A549 (cell line): Measurements from ENCODE around the gene UBE2G2. TPM values are rescaled to one million over a fixed set of nuclear protein-coding genes. Genes with fewer than 3 reads are reported as not detected.

ENCODE experiments used
- ATAC-seq, 2 experiments: fragments of 200-7000 bp in 1 of 2; fragments of >200 bp in 1 of 2; cut with Nextera tagmentation in 1 of 2; cut with Tn5 transposase in 1 of 2; 3 replicates each; pipeline versions ENCODE4 v1.8.0 to v1.9.1; 2018 to 2020; ENCODE audit warnings: mild to moderate bottlenecking in 1 of 2, moderate library complexity in 1 of 2
- CTCF ChIA-PET: fragments of 300-600 bp; sonication (Branson Sonifier 250); formaldehyde crosslinking; extraction: SDS; loops from one replicate; lab custom pipeline; 2021; ENCODE audit warnings: antibody characterized with exemption, inconsistent platforms; lab: Yijun Ruan, JAX
- POLR2A ChIA-PET: fragments of 350-600 bp; formaldehyde crosslinking; extraction: SDS; loops from one replicate; lab custom pipeline; 2021; ENCODE audit warnings: antibody characterized with exemption, inconsistent platforms; lab: Yijun Ruan, JAX
- DNase-seq, 2 experiments: peaks; one replicate each; pipeline versions ENCODE4 v3.0.0 to v3.0.0-alpha.2; 2011 to 2016; ENCODE audit warnings: low read depth in 1 of 2, low spot score in 1 of 2
- FAIRE-seq: peaks from 2 replicates; lab custom pipeline; 2011; peaks lifted over from hg19 to GRCh38; lab: Jason Lieb, UNC
- H3K27ac ChIP-seq, 2 experiments: fragments of >200 bp; sonication (Bioruptor Twin); formaldehyde crosslinking; 3 replicates each; pipeline ENCODE4 v1.5.1; 2016 to 2017
- H3K4me1 ChIP-seq: fragments of >200 bp; sonication (Bioruptor Twin); formaldehyde crosslinking; 3 replicates; pipeline ENCODE4 v1.6.1; 2016
- H3K4me2 ChIP-seq: fragments of >200 bp; sonication (Bioruptor Twin); formaldehyde crosslinking; 3 replicates; pipeline ENCODE4 v1.6.1; 2016
- H3K4me3 ChIP-seq: fragments of >200 bp; sonication (Bioruptor Twin); formaldehyde crosslinking; 3 replicates; pipeline ENCODE4 v1.5.1; 2016
- H3K9me3 ChIP-seq: fragments of >200 bp; sonication (Bioruptor Twin); formaldehyde crosslinking; 3 replicates; pipeline ENCODE4 v1.6.1; 2016
- BCL3 ChIP-seq: fragments of >200 bp; sonication (Bioruptor Twin); formaldehyde crosslinking; IDR thresholded peaks from 3 replicates; pipeline ENCODE4 v1.6.1; 2016
- BHLHE40 ChIP-seq: IDR thresholded peaks from 2 replicates; pipeline ENCODE4 v1.6.1; 2012; ENCODE audit warnings: low read depth, low read length, inconsistent platforms
- CTCF ChIP-seq: fragments of >200 bp; sonication (Bioruptor Twin); formaldehyde crosslinking; IDR thresholded peaks from 3 replicates; pipeline ENCODE4 v1.5.1; 2016
- E2F6 ChIP-seq: IDR thresholded peaks from 2 replicates; pipeline ENCODE4 v1.6.1; 2012; ENCODE audit warnings: low read depth, borderline replicate concordance
- EHF ChIP-seq: fragments of 250-450 bp; sonication (Bioruptor Pico); IDR thresholded peaks from 2 replicates; pipeline ENCODE4 v1.5.0; 2020; ENCODE audit warnings: mild to moderate bottlenecking
- EHMT2 ChIP-seq: fragments of 200-600 bp; sonication (generic); IDR thresholded peaks from 2 replicates; pipeline ENCODE4 v1.6.1; 2016; ENCODE audit warnings: antibody characterized with exemption, low read depth, mild to moderate bottlenecking, moderate library complexity
- EP300 ChIP-seq, 2 experiments: fragments of >200 bp; sonication (Bioruptor Twin); formaldehyde crosslinking; IDR thresholded peaks; 2 replicates in 1 of 2; 3 replicates in 1 of 2; pipeline ENCODE4 v1.6.1; 2016 to 2017
- FOSL2 ChIP-seq, 2 experiments: fragments of 450-650 bp in 1 of 2; fragments of >200 bp in 1 of 2; sonication (Bioruptor Twin) in 1 of 2; formaldehyde crosslinking; IDR thresholded peaks; 2 replicates each; pipeline versions ENCODE4 v1.5.0 to v1.6.1; 2016 to 2020; ENCODE audit warnings: mild to moderate bottlenecking in 1 of 2, moderate library complexity in 1 of 2
- HOXA7 ChIP-seq: fragments of 250-450 bp; sonication (Bioruptor Pico); IDR thresholded peaks from 2 replicates; pipeline ENCODE4 v1.5.0; 2020; ENCODE audit warnings: mild to moderate bottlenecking, moderate library complexity
- HOXB5 ChIP-seq: fragments of 250-450 bp; sonication (Bioruptor Pico); IDR thresholded peaks from 2 replicates; pipeline ENCODE4 v1.5.0; 2020; ENCODE audit warnings: mild to moderate bottlenecking, moderate library complexity
- JUNB ChIP-seq: fragments of >200 bp; sonication (Bioruptor Twin); formaldehyde crosslinking; IDR thresholded peaks from 2 replicates; pipeline ENCODE4 v1.6.1; 2016
- KDM1A ChIP-seq: fragments of 200-600 bp; sonication (generic); IDR thresholded peaks from 2 replicates; pipeline ENCODE4 v1.6.1; 2016; ENCODE audit warnings: low read depth, mild to moderate bottlenecking
- KDM5A ChIP-seq: fragments of 200-600 bp; sonication (generic); IDR thresholded peaks from 2 replicates; pipeline ENCODE4 v1.6.1; 2016; ENCODE audit warnings: antibody characterized with exemption, mild to moderate bottlenecking
- MAX ChIP-seq: IDR thresholded peaks from 2 replicates; pipeline ENCODE4 v1.6.1; 2012
- MYC ChIP-seq: IDR thresholded peaks from 2 replicates; pipeline ENCODE4 v1.6.1; 2012; ENCODE audit warnings: mild to moderate bottlenecking, inconsistent platforms, low read length, improper control_type of control experiment, borderline replicate concordance
- PBX3 ChIP-seq: IDR thresholded peaks from 2 replicates; pipeline ENCODE4 v1.6.1; 2012
- PHF8 ChIP-seq: fragments of 200-600 bp; sonication (generic); IDR thresholded peaks from 2 replicates; pipeline ENCODE4 v1.6.1; 2016; ENCODE audit warnings: low read depth, mild to moderate bottlenecking, antibody characterized with exemption, moderate library complexity, borderline replicate concordance
- RAD21 ChIP-seq, 2 experiments: fragments of >200 bp in 1 of 2; sonication (Bioruptor Twin) in 1 of 2; formaldehyde crosslinking in 1 of 2; IDR thresholded peaks in 1 of 2; conservative IDR thresholded peaks in 1 of 2; 2 replicates in 1 of 2; 3 replicates in 1 of 2; pipeline ENCODE4 v1.6.1; 2012 to 2018; ENCODE audit warnings: inconsistent platforms in 1 of 2
- RCOR1 ChIP-seq: fragments of 150-350 bp; IDR thresholded peaks from 2 replicates; pipeline ENCODE4 v1.6.1; 2014; ENCODE audit warnings: antibody characterized with exemption, low read length, low read depth
- RFX5 ChIP-seq: fragments of 450-650 bp; IDR thresholded peaks from 2 replicates; pipeline ENCODE4 v1.7.1; 2014; ENCODE audit warnings: antibody characterized with exemption, mild to moderate bottlenecking, moderate library complexity
- TFCP2L1 ChIP-seq: fragments of 250-450 bp; sonication (Bioruptor Pico); IDR thresholded peaks from 2 replicates; pipeline ENCODE4 v1.5.0; 2021; ENCODE audit warnings: mild to moderate bottlenecking
- USF2 ChIP-seq: fragments of 450-650 bp; IDR thresholded peaks from 2 replicates; pipeline ENCODE4 v1.6.1; 2014; ENCODE audit warnings: antibody characterized with exemption
- ZFP36 ChIP-seq: fragments of 450-650 bp; IDR thresholded peaks from 2 replicates; pipeline ENCODE4 v1.6.1; 2014; ENCODE audit warnings: borderline replicate concordance; ENCODE audit not compliant: partially characterized antibody
- ZNF302 ChIP-seq: fragments of 250-450 bp; sonication (Bioruptor Pico); IDR thresholded peaks from 2 replicates; pipeline ENCODE4 v1.9.0; 2021; ENCODE audit warnings: inconsistent platforms, mild to moderate bottlenecking, moderate library complexity
- WGBS: methylation state at CpG from one replicate; pipeline ENCODE4 v1.1.6; 2017; ENCODE audit errors: missing lambda C conversion rate; 5-methylcytosine and 5-hydroxymethylcytosine counted together
- polyA plus RNA-seq, 4 experiments: library from polyadenylated mRNA; depleted of rRNA in 3 of 4; stranded (reverse); fragments of >200 nt; fragmentation: RNase III in 1 of 4; extraction: RNeasy Plus Mini Kit Qiagen cat#74134 plus additional on column Dnase treatment in 1 of 4; gene quantifications; 2 replicates in 3 of 4; 3 replicates in 1 of 4; pipeline ENCODE4 v1.2.3, GENCODE V29; 2011 to 2017

UBE2G2 gene
- polyA plus RNA-seq, 2 of the 4 experiments (the other 2 are of a cell fraction): 56.9 to 68.2 TPM

GRCh38 chr21:44734841-44735240 lies 66.8 kb downstream of the UBE2G2 start:
- FAIRE-seq: no peak
- Histone ChIP-seq H3K9me3 (no peaks in the 10 kb centered on the region), H3K4me3 (no peak overlapping the region), H3K4me2 (no peak overlapping the region), H3K27ac (no peak overlapping the region), H3K4me1 (peaks cover 12% of the 10 kb centered on the region)
- ChIA-PET POLR2A (no interaction called here), CTCF (no interaction called here)
- TF ChIP-seq KDM5A (no peak), RCOR1 (no peak), KDM1A (no peak), JUNB (no peak), USF2 (no peak), HOXB5 (CRISPR knock-in tag) (no peak), HOXA7 (CRISPR knock-in tag) (no peak), CTCF (no peak)
- no peak for DNase-seq
- WGBS: 93% methylated on average over 11 of the region's 17 CpGs
- no peak for ATAC-seq

- Histone ChIP-seq H3K4me3 (no peak overlapping the region), H3K4me1 (peaks cover 12% of the 10 kb centered on the region), H3K27ac (no peak overlapping the region), H3K9me3 (no peaks in the 10 kb centered on the region), H3K4me2 (no peak overlapping the region)
- ATAC-seq (no peak), FAIRE-seq (no peak), DNase-seq (no peak)
- POLR2A ChIA-PET: no interaction called here
- WGBS: 62% methylated on average over 8 of the region's 21 CpGs
- no peak for TF ChIP-seq TFCP2L1
- no peak for TF ChIP-seq KDM5A
- TF ChIP-seq PBX3: no peak
- TF ChIP-seq ZNF302 (CRISPR knock-in tag): no peak
- TF ChIP-seq EHF: no peak
- TF ChIP-seq EHMT2: no peak
- no peak for TF ChIP-seq PHF8
- TF ChIP-seq FOSL2 (IDR thresholded peaks at IDR 0.05): no peak
- TF ChIP-seq FOSL2 (CRISPR knock-in tag; IDR thresholded peaks at IDR 0.05): no peak
- TF ChIP-seq EP300 (IDR thresholded peaks at IDR 0.05): no peak
- TF ChIP-seq MAX: no peak
- no peak for TF ChIP-seq RCOR1
- no peak for TF ChIP-seq JUNB
- TF ChIP-seq MYC: no peak
- TF ChIP-seq RAD21 (conservative IDR thresholded peaks at IDR 0.05 in 1 of 2, IDR thresholded peaks at IDR 0.05 in 1 of 2): no peak
- CTCF ChIA-PET: interaction anchor here (1.0 kb wide), 1 partner anchor 8 kb away, joined by 4 read pairs; no protein-coding TSS in a partner anchor
Measured at GRCh38 chr21:44734026-44734745, 67.4 kb downstream of the UBE2G2 start.

- ATAC-seq (no peak), DNase-seq (no peak), FAIRE-seq (no peak)
- H3K9me3 ChIP-seq: no peaks in the 10 kb centered on the region
- peaks cover 12% of the 10 kb centered on the region for H3K4me1 ChIP-seq
- no peak overlapping the region for H3K4me3 ChIP-seq
- ChIA-PET CTCF (interaction anchor here (1.0 kb wide), 1 partner anchor 10 kb away, joined by 4 read pairs; no protein-coding TSS in a partner anchor), POLR2A (no interaction called here)
- no peak overlapping the region for H3K4me2 ChIP-seq
- H3K27ac ChIP-seq: no peak overlapping the region
- WGBS: 53% methylated on average over 6 of the region's 11 CpGs
- TF ChIP-seq ZFP36: no peak
- no peak for TF ChIP-seq RFX5
- TF ChIP-seq E2F6: no peak
- TF ChIP-seq PHF8: no peak
- TF ChIP-seq CTCF: no peak
- TF ChIP-seq BHLHE40: no peak
- no peak for TF ChIP-seq BCL3
Measured at GRCh38 chr21:44732956-44733355, 68.7 kb downstream of the UBE2G2 start.
